Hepatocyte (in vitro differentiated cells): ENCODE data around the gene KCNG4. TPM values are rescaled to one million over a fixed set of nuclear protein-coding genes. Genes with fewer than 3 reads are reported as not detected.

Source experiments
- DNase-seq: peaks from one replicate; pipeline ENCODE4 v3.0.0-alpha.2; 2016; ENCODE audit warnings: low spot score
- H2AFZ ChIP-seq: fragments of 200-600 bp; sonication (generic); 2 replicates; pipeline ENCODE4 v1.6.0; 2016; ENCODE audit warnings: antibody characterized with exemption, mild to moderate bottlenecking
- H3K27ac ChIP-seq: fragments of 200-600 bp; sonication (generic); 2 replicates; pipeline ENCODE4 v1.5.1; 2016; ENCODE audit warnings: mild to moderate bottlenecking
- H3K27me3 ChIP-seq: fragments of 200-600 bp; sonication (generic); 2 replicates; pipeline ENCODE4 v1.6.1; 2016
- H3K36me3 ChIP-seq: fragments of 200-600 bp; sonication (generic); replicated peaks from 2 replicates; pipeline ENCODE4 v1.5.1; 2016; ENCODE audit warnings: low read depth; ENCODE audit not compliant: insufficient read depth
- H3K4me1 ChIP-seq: fragments of 200-600 bp; sonication (generic); 2 replicates; pipeline ENCODE4 v1.5.1; 2016; ENCODE audit warnings: mild to moderate bottlenecking, moderate library complexity; ENCODE audit not compliant: insufficient read depth
- H3K4me2 ChIP-seq: fragments of 200-600 bp; sonication (generic); 2 replicates; pipeline ENCODE4 v1.6.0; 2016
- H3K4me3 ChIP-seq: fragments of 200-600 bp; sonication (generic); 2 replicates; pipeline ENCODE4 v1.5.1; 2016; ENCODE audit warnings: mild to moderate bottlenecking
- H3K79me2 ChIP-seq: fragments of 200-600 bp; sonication (generic); 2 replicates; pipeline ENCODE4 v1.6.0; 2017; ENCODE audit warnings: mild to moderate bottlenecking
- H3K9me2 ChIP-seq: fragments of 200-600 bp; sonication (generic); replicated peaks from 2 replicates; pipeline ENCODE4 v1.6.0; 2017; ENCODE audit warnings: mild to moderate bottlenecking; ENCODE audit not compliant: insufficient read depth
- H3K9me3 ChIP-seq: fragments of 200-600 bp; sonication (generic); 2 replicates; pipeline ENCODE4 v1.5.1; 2016; ENCODE audit warnings: low read depth, mild to moderate bottlenecking
- H4K20me1 ChIP-seq: fragments of 200-600 bp; sonication (generic); 2 replicates; pipeline ENCODE4 v1.6.0; 2016; ENCODE audit warnings: mild to moderate bottlenecking; ENCODE audit not compliant: insufficient read depth, poor library complexity, severe bottlenecking
- CTCF ChIP-seq: fragments of 200-600 bp; sonication (generic); IDR thresholded peaks from 2 replicates; pipeline ENCODE4 v1.5.1; 2016; ENCODE audit warnings: antibody characterized with exemption, mild to moderate bottlenecking; ENCODE audit not compliant: poor library complexity
- EZH2 ChIP-seq: fragments of 200-600 bp; sonication (generic); IDR thresholded peaks from 2 replicates; pipeline ENCODE4 v1.6.1; 2016; ENCODE audit warnings: antibody characterized with exemption, mild to moderate bottlenecking, borderline replicate concordance
- EZH2phosphoT487 ChIP-seq: fragments of 200-600 bp; sonication (generic); IDR thresholded peaks from one replicate; pipeline ENCODE4 v1.6.1; 2018; ENCODE audit warnings: antibody characterized with exemption, mild to moderate bottlenecking, low read depth, moderate library complexity; ENCODE audit not compliant: unreplicated experiment, severe bottlenecking
- WGBS: methylation state at CpG from one replicate; pipeline ENCODE4 v1.1.6; 2016; ENCODE audit warnings: low lambda C conversion rate; ENCODE audit errors: missing lambda C conversion rate; 5-methylcytosine and 5-hydroxymethylcytosine counted together
- polyA plus RNA-seq: library from polyadenylated mRNA; unstranded; fragments of >200 nt; fragmentation: Nextera tagmentation; extraction: Ambion mirVana; gene quantifications from 2 replicates; pipeline ENCODE4 v1.2.1, GENCODE V29; 2016
- total RNA-seq: library from RNA; depleted of rRNA; stranded (reverse); fragments of >200 nt; gene quantifications from 2 replicates; pipeline ENCODE4 v1.2.3, GENCODE V29; 2014

The KCNG4 gene
- total and polyA plus RNA-seq, 2 experiments from 2014 or later, result not detected

GRCh38 chr16:84228256-84228838, 11.5 kb downstream of the KCNG4 start:
- Histone ChIP-seq H3K4me1 (peaks cover 6% of the 10 kb centered on the region), H3K9me3 (no peaks in the 10 kb centered on the region), H3K36me3 (no peaks in the 10 kb centered on the region), H3K9me2 (no peaks in the 10 kb centered on the region), H3K27me3 (no peaks in the 10 kb centered on the region), H2AFZ (no peak overlapping the region), H4K20me1 (no peaks in the 10 kb centered on the region), H3K79me2 (no peaks in the 10 kb centered on the region), H3K27ac (no peak overlapping the region), H3K4me2 (no peak overlapping the region), H3K4me3 (no peak overlapping the region)
- TF ChIP-seq EZH2phosphoT487 (no peak), EZH2 (no peak), CTCF (no peak)
- 49% methylated on average over 10 of the region's 18 CpGs for WGBS
- peak; percentile 64 for DNase-seq

DNA sequence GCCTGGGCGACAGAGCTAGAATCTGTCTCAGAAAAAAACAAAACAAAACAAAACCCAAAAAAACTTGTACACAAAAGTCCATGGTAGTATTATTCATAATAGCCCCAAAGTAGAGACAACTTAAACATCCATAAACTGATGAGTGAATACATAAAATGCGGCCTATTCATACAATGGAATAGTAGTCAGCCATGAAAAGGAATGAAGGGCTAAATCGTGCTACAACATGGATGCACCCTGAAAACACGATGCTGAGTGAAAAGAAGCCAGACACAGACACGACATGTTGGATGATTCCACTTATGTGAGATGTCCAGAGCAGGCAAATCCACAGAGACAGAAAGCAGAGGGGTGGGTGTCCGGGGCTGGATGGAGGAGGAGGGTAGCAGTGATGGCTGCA, 12.3 kb downstream of the KCNG4 start:
- Histone ChIP-seq H3K4me2 (no peak overlapping the region), H3K79me2 (no peaks in the 10 kb centered on the region), H3K9me2 (no peaks in the 10 kb centered on the region), H3K9me3 (no peaks in the 10 kb centered on the region), H3K27ac (no peak overlapping the region), H3K36me3 (no peaks in the 10 kb centered on the region), H2AFZ (no peak overlapping the region), H3K27me3 (no peaks in the 10 kb centered on the region), H3K4me3 (no peak overlapping the region), H3K4me1 (peaks cover 6% of the 10 kb centered on the region), H4K20me1 (no peaks in the 10 kb centered on the region)
- DNase-seq, result no peak
- 85% methylated on average over 6 of the region's 6 CpGs for WGBS
- TF ChIP-seq EZH2phosphoT487 (no peak), CTCF (no peak), EZH2 (no peak)

DNA sequence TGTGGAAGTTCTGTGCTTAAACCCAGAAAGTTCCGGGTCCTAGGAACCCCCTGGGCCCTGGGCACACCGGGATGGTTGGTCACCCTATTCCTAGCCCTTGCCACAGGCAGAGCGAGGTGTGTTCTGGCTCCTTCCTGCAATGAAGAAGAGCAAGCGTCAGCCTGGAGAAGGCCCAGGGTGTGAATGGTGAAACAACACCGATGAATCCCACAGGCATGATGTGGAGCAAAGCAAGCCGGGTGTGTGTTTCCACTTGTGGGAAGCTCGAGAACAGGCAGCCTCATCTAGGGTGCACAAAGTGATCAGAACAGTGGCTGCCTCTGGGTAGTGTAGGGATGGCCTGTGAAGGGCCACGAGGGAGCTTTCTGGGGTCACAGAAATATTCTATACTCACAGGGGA, 13.8 kb downstream of the KCNG4 start:
- H2AFZ ChIP-seq, result no peak overlapping the region
- no peak overlapping the region for H3K4me2 ChIP-seq
- H3K27me3 ChIP-seq, result no peaks in the 10 kb centered on the region
- H4K20me1 ChIP-seq, result no peaks in the 10 kb centered on the region
- no peak for TF ChIP-seq EZH2phosphoT487
- TF ChIP-seq EZH2, result no peak
- no peak for TF ChIP-seq CTCF
- H3K4me3 ChIP-seq, result no peak overlapping the region
- H3K36me3 ChIP-seq, result no peaks in the 10 kb centered on the region
- peaks cover 6% of the 10 kb centered on the region for H3K4me1 ChIP-seq
- no peak for DNase-seq
- 91% methylated on average over 8 of the region's 8 CpGs for WGBS
- H3K9me2 ChIP-seq, result no peaks in the 10 kb centered on the region
- H3K9me3 ChIP-seq, result no peaks in the 10 kb centered on the region
- no peak overlapping the region for H3K27ac ChIP-seq
- H3K79me2 ChIP-seq, result no peaks in the 10 kb centered on the region
